Caco-2 (cell line): ENCODE measurements around the gene FNDC3B. TPM values are rescaled to one million over a fixed set of nuclear protein-coding genes. Genes with fewer than 3 reads are reported as not detected.

Experiments
- BruUV-seq: library from RNA; stranded (reverse); fragments of 400-500 nt; replicated peaks from 2 replicates; lab custom pipeline; 2021; lab: Mats Ljungman, UMichigan
- CTCF ChIA-PET: fragments of 300-600 bp; sonication (Branson Sonifier 250); formaldehyde crosslinking; loops from one replicate; lab custom pipeline; 2022; ENCODE audit warnings: antibody characterized with exemption; lab: Charles Lee
- POLR2A ChIA-PET: fragments of 300-600 bp; sonication (Branson Sonifier 250); formaldehyde crosslinking; loops from one replicate; lab custom pipeline; 2022; ENCODE audit warnings: antibody characterized with exemption; lab: Charles Lee
- DNase-seq, 2 experiments: peaks; one replicate each; pipeline versions ENCODE4 v3.0.0 to v3.0.0-alpha.2; 2020 to 2022
- H3K27me3 ChIP-seq: replicated peaks from 2 replicates; pipeline ENCODE4 v1.6.0; 2011; ENCODE audit warnings: low read length; ENCODE audit not compliant: control insufficient read depth, insufficient read depth
- H3K36me3 ChIP-seq: 2 replicates; pipeline ENCODE4 v1.5.1; 2011; ENCODE audit warnings: low read length; ENCODE audit not compliant: control insufficient read depth, insufficient read depth
- H3K4me1 ChIP-seq: fragments of 250-450 bp; sonication (Bioruptor Pico); 2 replicates; pipeline ENCODE4 v1.5.1; 2020; ENCODE audit warnings: mild to moderate bottlenecking
- H3K4me3 ChIP-seq: 2 replicates; pipeline ENCODE4 v1.5.1; 2011; ENCODE audit warnings: low read depth, mild to moderate bottlenecking, control low read depth, low read length
- H3K9me3 ChIP-seq: fragments of 250-450 bp; sonication (Bioruptor Pico); 2 replicates; pipeline ENCODE4 v1.5.1; 2020; ENCODE audit warnings: mild to moderate bottlenecking, moderate library complexity
- H3K27ac Mint-ChIP-seq: one replicate; pipeline ENCODE4 v1.8.0; 2022; ENCODE audit warnings: mixed read lengths; ENCODE audit not compliant: unreplicated experiment
- H3K27me3 Mint-ChIP-seq: one replicate; pipeline ENCODE4 v1.8.0; 2022; ENCODE audit warnings: mixed read lengths; ENCODE audit not compliant: insufficient read depth, unreplicated experiment
- H3K36me3 Mint-ChIP-seq: one replicate; pipeline ENCODE4 v1.8.0; 2022; ENCODE audit warnings: mild to moderate bottlenecking, mixed read lengths; ENCODE audit not compliant: insufficient read depth, unreplicated experiment
- H3K4me1 Mint-ChIP-seq: one replicate; pipeline ENCODE4 v1.8.0; 2022; ENCODE audit warnings: low read depth, mixed read lengths; ENCODE audit not compliant: unreplicated experiment
- H3K4me3 Mint-ChIP-seq: one replicate; pipeline ENCODE4 v1.8.0; 2022; ENCODE audit warnings: mild to moderate bottlenecking, moderate library complexity, mixed read lengths; ENCODE audit not compliant: unreplicated experiment
- H3K9me3 Mint-ChIP-seq: one replicate; pipeline ENCODE4 v1.8.0; 2022; ENCODE audit warnings: mixed read lengths; ENCODE audit not compliant: unreplicated experiment
- intact Hi-C: fragments of 100-400 bp; cut with micrococcal nuclease; formaldehyde crosslinking; loops from one replicate; pipeline ENCODE4 v1.10.0; 2022; ENCODE audit not compliant: unreplicated experiment
- total RNA-seq: library from RNA; stranded (reverse); gene quantifications from 2 replicates; pipeline ENCODE4 v1.2.3, GENCODE V29; 2022
- TF ChIP-seq, protein P1 (sequence below), 2 experiments: fragments of 200-600 bp in 1 of 2; IDR thresholded peaks; 1 replicate in 1 of 2; 2 replicates in 1 of 2; pipeline versions ENCODE4 v1.5.1 to v1.8.0; 2011 to 2022; ENCODE audit warnings: antibody characterized with exemption in 1 of 2, control low read depth in 1 of 2, inconsistent platforms in 1 of 2, low read depth in 1 of 2, low read length in 1 of 2, mild to moderate bottlenecking in 1 of 2, moderate library complexity in 1 of 2; ENCODE audit not compliant: insufficient read depth in 1 of 2, severe bottlenecking in 1 of 2, unreplicated experiment in 1 of 2

Gene FNDC3B
- total RNA-seq, 1 experiment from 2014 or later = 59.8 TPM

DNA sequence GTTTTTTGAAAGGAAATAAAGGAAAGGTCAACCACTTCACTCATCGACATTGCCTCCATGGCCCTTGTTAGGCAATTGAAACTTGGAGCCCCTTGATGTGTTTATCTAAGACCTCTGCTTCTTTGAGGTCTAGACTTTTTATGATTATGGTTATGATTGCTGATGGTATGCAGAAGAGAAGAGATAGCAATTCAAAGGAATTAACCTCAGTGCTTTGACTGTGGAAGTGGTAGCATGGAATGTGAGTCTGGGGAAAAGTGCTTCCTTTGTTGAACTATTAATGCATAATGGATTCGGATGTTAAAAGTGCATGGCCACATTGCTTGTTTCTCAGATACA, 46.1 kb downstream of the FNDC3B start:
- H3K9me3 ChIP-seq = no peaks in the 10 kb centered on the region
- H3K27me3 Mint-ChIP-seq = no peaks in the 10 kb centered on the region
- CTCF ChIA-PET = no interaction called here
- H3K27ac Mint-ChIP-seq = no peak overlapping the region
- H3K4me3 ChIP-seq = no peak overlapping the region
- DNase-seq = no peak
- TF ChIP-seq, protein P1, sequence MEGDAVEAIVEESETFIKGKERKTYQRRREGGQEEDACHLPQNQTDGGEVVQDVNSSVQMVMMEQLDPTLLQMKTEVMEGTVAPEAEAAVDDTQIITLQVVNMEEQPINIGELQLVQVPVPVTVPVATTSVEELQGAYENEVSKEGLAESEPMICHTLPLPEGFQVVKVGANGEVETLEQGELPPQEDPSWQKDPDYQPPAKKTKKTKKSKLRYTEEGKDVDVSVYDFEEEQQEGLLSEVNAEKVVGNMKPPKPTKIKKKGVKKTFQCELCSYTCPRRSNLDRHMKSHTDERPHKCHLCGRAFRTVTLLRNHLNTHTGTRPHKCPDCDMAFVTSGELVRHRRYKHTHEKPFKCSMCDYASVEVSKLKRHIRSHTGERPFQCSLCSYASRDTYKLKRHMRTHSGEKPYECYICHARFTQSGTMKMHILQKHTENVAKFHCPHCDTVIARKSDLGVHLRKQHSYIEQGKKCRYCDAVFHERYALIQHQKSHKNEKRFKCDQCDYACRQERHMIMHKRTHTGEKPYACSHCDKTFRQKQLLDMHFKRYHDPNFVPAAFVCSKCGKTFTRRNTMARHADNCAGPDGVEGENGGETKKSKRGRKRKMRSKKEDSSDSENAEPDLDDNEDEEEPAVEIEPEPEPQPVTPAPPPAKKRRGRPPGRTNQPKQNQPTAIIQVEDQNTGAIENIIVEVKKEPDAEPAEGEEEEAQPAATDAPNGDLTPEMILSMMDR (IDR thresholded peaks at IDR 0.05; ENCODE audit: insufficient read depth in 1 of 2, low read depth in 1 of 2, low read length in 1 of 2, severe bottlenecking in 1 of 2, unreplicated experiment in 1 of 2) = no peak
- intact Hi-C loops = loop anchor here (1.0 kb wide), 1 partner anchor 11 kb away; no protein-coding TSS in a partner anchor
- H3K4me1 Mint-ChIP-seq = peaks cover 17% of the 10 kb centered on the region
- H3K36me3 Mint-ChIP-seq = peaks cover 18% of the 10 kb centered on the region
- H3K36me3 ChIP-seq = no peaks in the 10 kb centered on the region; the same call in 1 of the 2 replicates
- no TSS peak for BruUV-seq
- H3K4me3 Mint-ChIP-seq = no peak overlapping the region
- POLR2A ChIA-PET = no interaction called here
- H3K9me3 Mint-ChIP-seq = no peaks in the 10 kb centered on the region
- H3K27me3 ChIP-seq = no peaks in the 10 kb centered on the region
- H3K4me1 ChIP-seq = peaks cover 56% of the 10 kb centered on the region

DNA sequence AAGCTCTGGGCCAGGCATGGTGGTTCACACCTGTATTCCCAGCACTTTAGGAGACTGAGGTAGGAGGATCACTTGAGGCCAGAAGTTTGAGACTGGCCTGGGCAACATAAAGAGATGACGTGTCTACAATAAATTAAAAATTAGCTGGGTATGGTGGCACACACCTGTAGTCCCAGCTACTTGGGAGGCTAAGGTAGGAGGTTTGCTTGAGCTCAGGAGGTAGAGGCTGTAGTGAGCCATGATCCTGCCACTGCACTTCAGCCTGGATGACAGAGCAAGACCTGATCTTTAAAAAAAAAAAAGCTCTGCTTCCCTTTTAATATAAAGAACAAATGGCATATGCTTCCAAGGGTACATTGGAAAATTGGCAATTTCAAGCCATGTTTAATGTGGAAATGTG, 46.7 kb downstream of the FNDC3B start:
- intact Hi-C loops = no loop called here
- H3K36me3 Mint-ChIP-seq = peaks cover 18% of the 10 kb centered on the region
- H3K36me3 ChIP-seq = no peaks in the 10 kb centered on the region; the same call in 1 of the 2 replicates
- H3K27me3 ChIP-seq = no peaks in the 10 kb centered on the region
- ChIA-PET POLR2A (no interaction called here), CTCF (no interaction called here)
- peaks cover 11% of the 10 kb centered on the region for H3K4me1 Mint-ChIP-seq
- H3K4me3 ChIP-seq = no peak overlapping the region
- H3K9me3 ChIP-seq = no peaks in the 10 kb centered on the region
- peaks cover 51% of the 10 kb centered on the region for H3K4me1 ChIP-seq
- BruUV-seq = no TSS peak
- no peaks in the 10 kb centered on the region for H3K9me3 Mint-ChIP-seq
- no peak overlapping the region for H3K4me3 Mint-ChIP-seq
- no peak for DNase-seq
- H3K27ac Mint-ChIP-seq = no peak overlapping the region
- no peaks in the 10 kb centered on the region for H3K27me3 Mint-ChIP-seq
- TF ChIP-seq, protein P1 (IDR thresholded peaks at IDR 0.05; ENCODE audit: insufficient read depth in 1 of 2, low read depth in 1 of 2, low read length in 1 of 2, severe bottlenecking in 1 of 2, unreplicated experiment in 1 of 2) = no peak

DNA sequence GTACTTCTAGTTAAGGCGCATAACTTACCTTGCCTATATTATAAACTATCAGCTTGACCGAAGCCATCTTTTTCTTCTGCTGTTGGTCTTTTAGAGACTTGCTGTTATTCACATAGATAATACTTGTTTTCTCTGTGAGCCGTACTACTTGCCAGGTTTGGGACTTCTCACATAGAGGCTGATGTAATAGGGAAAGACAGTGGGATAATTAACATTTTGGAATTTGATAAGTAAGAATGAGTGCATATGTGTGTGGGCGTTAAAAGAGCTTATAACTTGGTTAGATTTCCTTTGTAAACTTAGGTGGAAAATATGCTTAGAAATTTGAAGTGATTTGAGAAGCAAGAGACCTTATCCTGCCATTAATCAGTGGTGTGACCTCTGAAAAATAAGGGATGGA, 47.8 kb downstream of the FNDC3B start:
- H3K9me3 ChIP-seq = no peaks in the 10 kb centered on the region
- DNase-seq = no peak
- intact Hi-C loops = no loop called here
- BruUV-seq = no TSS peak
- H3K36me3 ChIP-seq = no peaks in the 10 kb centered on the region; the same call in 1 of the 2 replicates
- H3K4me1 Mint-ChIP-seq = peaks cover 9% of the 10 kb centered on the region
- H3K27ac Mint-ChIP-seq = no peak overlapping the region
- TF ChIP-seq, protein P1 (IDR thresholded peaks at IDR 0.05; ENCODE audit: insufficient read depth in 1 of 2, low read depth in 1 of 2, low read length in 1 of 2, severe bottlenecking in 1 of 2, unreplicated experiment in 1 of 2) = no peak
- H3K4me1 ChIP-seq = peaks cover 41% of the 10 kb centered on the region
- H3K27me3 ChIP-seq = no peaks in the 10 kb centered on the region
- H3K9me3 Mint-ChIP-seq = no peaks in the 10 kb centered on the region
- no peaks in the 10 kb centered on the region for H3K27me3 Mint-ChIP-seq
- no peak overlapping the region for H3K4me3 Mint-ChIP-seq
- CTCF ChIA-PET = no interaction called here
- POLR2A ChIA-PET = no interaction called here
- H3K36me3 Mint-ChIP-seq = peaks cover 19% of the 10 kb centered on the region
- no peak overlapping the region for H3K4me3 ChIP-seq
